Gastroesophageal sphincter (tissue), 3 donors: ENCODE results near the gene TFAP2D.

ENCODE experiments used
- EP300 ChIP-seq: sonication (generic); formaldehyde crosslinking; IDR thresholded peaks from one replicate; pipeline ENCODE4 v1.6.1; 2017; ENCODE audit warnings: antibody characterized with exemption, mild to moderate bottlenecking
- POLR2A ChIP-seq, 2 donors: fragments of 450-650 bp; IDR thresholded peaks; one replicate each; pipeline ENCODE4 v1.6.1; 2017; ENCODE audit warnings: antibody characterized with exemption in 2 of 2, mild to moderate bottlenecking in 2 of 2, moderate library complexity in 1 of 2
- POLR2AphosphoS5 ChIP-seq: sonication (generic); formaldehyde crosslinking; IDR thresholded peaks from one replicate; pipeline ENCODE4 v1.6.1; 2017; ENCODE audit warnings: antibody characterized with exemption
- TF ChIP-seq, protein P1 (sequence below), 4 experiments: fragments of 200-600 bp in 2 of 4; fragments of 450-650 bp in 2 of 4; sonication (generic) in 1 of 4; IDR thresholded peaks; one replicate each; pipeline ENCODE4 v1.5.1; 2017 to 2019; ENCODE audit warnings: antibody characterized with exemption in 4 of 4, mild to moderate bottlenecking in 2 of 4, moderate library complexity in 2 of 4

DNA sequence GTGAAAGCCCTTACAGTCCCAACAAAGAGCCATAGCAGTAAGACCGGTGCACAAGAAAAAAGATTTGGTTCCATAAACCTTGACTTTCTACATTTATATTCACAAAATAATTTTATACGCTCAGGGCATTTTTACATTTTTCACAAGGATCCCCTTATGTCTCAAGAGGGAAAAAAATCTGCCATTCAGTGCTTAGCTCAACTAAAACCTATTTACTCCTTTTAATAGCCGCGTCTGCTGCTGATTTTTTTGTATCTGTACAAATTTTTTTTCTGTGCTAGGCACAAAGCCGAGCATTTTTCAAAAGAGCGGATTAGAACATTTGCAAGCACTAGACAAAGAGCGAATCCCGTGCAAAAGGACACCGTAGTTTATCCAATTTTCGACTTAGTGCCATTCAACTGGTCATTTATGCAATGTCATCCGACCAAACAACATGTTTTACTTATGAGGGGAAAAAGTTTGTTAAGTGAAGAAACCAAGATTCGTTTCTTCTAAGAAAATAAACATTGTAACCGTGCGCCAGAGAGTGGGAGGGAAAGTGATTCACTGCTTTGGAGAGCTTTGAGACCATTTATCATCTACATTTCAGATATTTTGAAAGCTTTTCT, 3.7 kb downstream of the TFAP2D start:
- TF ChIP-seq, protein P1, sequence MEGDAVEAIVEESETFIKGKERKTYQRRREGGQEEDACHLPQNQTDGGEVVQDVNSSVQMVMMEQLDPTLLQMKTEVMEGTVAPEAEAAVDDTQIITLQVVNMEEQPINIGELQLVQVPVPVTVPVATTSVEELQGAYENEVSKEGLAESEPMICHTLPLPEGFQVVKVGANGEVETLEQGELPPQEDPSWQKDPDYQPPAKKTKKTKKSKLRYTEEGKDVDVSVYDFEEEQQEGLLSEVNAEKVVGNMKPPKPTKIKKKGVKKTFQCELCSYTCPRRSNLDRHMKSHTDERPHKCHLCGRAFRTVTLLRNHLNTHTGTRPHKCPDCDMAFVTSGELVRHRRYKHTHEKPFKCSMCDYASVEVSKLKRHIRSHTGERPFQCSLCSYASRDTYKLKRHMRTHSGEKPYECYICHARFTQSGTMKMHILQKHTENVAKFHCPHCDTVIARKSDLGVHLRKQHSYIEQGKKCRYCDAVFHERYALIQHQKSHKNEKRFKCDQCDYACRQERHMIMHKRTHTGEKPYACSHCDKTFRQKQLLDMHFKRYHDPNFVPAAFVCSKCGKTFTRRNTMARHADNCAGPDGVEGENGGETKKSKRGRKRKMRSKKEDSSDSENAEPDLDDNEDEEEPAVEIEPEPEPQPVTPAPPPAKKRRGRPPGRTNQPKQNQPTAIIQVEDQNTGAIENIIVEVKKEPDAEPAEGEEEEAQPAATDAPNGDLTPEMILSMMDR (IDR thresholded peaks at IDR 0.05): no peak
- TF ChIP-seq POLR2A (IDR thresholded peaks at IDR 0.05) (no peak), POLR2AphosphoS5 (no peak), EP300 (no peak)
